ENCODE data around the gene SPHK2. TPM values are rescaled to one million over a fixed set of nuclear protein-coding genes. Genes with fewer than 3 reads are reported as not detected.

Gene SPHK2
- total RNA-seq, 1 experiment from 2014 or later, result 16.3 TPM

GRCh38 chr19:48628486-48629296, 9.4 kb downstream of the SPHK2 start:
- POLR2A ChIA-PET, result interaction anchor here (1.0 to 1.9 kb wide), 3 partner anchors 9 to 14 kb away, joined by 3 to 8 read pairs (median 4); partner anchors contain the start of genes FAM83E, RPL18 and SPHK2
- Mint-ChIP-seq H3K27me3 (ENCODE audit: insufficient read depth, unreplicated experiment) (no peaks in the 10 kb centered on the region), H3K27ac (ENCODE audit: low read depth, unreplicated experiment) (no peak overlapping the region), H3K36me3 (ENCODE audit: insufficient read depth, unreplicated experiment) (peaks cover 17% of the 10 kb centered on the region), H3K4me3 (ENCODE audit: unreplicated experiment) (no peak overlapping the region), H3K4me1 (ENCODE audit: insufficient read depth, unreplicated experiment) (peaks cover 24% of the 10 kb centered on the region), H3K9me3 (ENCODE audit: unreplicated experiment) (no peaks in the 10 kb centered on the region)
- no peak for DNase-seq (ENCODE audit: unreplicated experiment)
- no TSS peak for BruUV-seq (replicated peaks)
- TF ChIP-seq CTCF (IDR thresholded peaks at IDR 0.05; ENCODE audit: unreplicated experiment), result no peak
- intact Hi-C loops (cut with micrococcal nuclease), result no loop called here
- CTCF ChIA-PET, result no interaction called here

- ChIA-PET CTCF (no interaction called here), POLR2A (interaction anchor here (1.4 kb wide), 1 partner anchor 10 kb away, joined by 4 read pairs; the partner anchor contains the start of genes RPL18 and SPHK2)
- Mint-ChIP-seq H3K4me3 (ENCODE audit: unreplicated experiment) (no peak overlapping the region), H3K27me3 (ENCODE audit: insufficient read depth, unreplicated experiment) (no peaks in the 10 kb centered on the region), H3K27ac (ENCODE audit: low read depth, unreplicated experiment) (no peak overlapping the region), H3K9me3 (ENCODE audit: unreplicated experiment) (no peaks in the 10 kb centered on the region), H3K36me3 (ENCODE audit: insufficient read depth, unreplicated experiment) (peaks cover 13% of the 10 kb centered on the region), H3K4me1 (ENCODE audit: insufficient read depth, unreplicated experiment) (peaks cover 19% of the 10 kb centered on the region)
- DNase-seq (ENCODE audit: unreplicated experiment), result no peak
- intact Hi-C loops (cut with micrococcal nuclease), result no loop called here
- no peak for TF ChIP-seq CTCF (IDR thresholded peaks at IDR 0.05; ENCODE audit: unreplicated experiment)
- BruUV-seq (replicated peaks), result no TSS peak
Observed at GRCh38 chr19:48629297-48629598, 9.9 kb downstream of the SPHK2 start.

GRCh38 chr19:48629599-48630295, 10.4 kb downstream of the SPHK2 start:
- H3K27me3 Mint-ChIP-seq (ENCODE audit: insufficient read depth, unreplicated experiment), result no peaks in the 10 kb centered on the region
- no peak for TF ChIP-seq CTCF (IDR thresholded peaks at IDR 0.05; ENCODE audit: unreplicated experiment)
- no peak overlapping the region for H3K4me3 Mint-ChIP-seq (ENCODE audit: unreplicated experiment)
- BruUV-seq (replicated peaks), result no TSS peak
- intact Hi-C loops (cut with micrococcal nuclease), result no loop called here
- POLR2A ChIA-PET, result interaction anchor here (0.9 to 1.4 kb wide), 2 partner anchors 9 to 10 kb away, joined by 4 to 6 read pairs; partner anchors contain the start of genes RPL18 and SPHK2
- CTCF ChIA-PET, result no interaction called here
- no peaks in the 10 kb centered on the region for H3K9me3 Mint-ChIP-seq (ENCODE audit: unreplicated experiment)
- peaks cover 17% of the 10 kb centered on the region for H3K4me1 Mint-ChIP-seq (ENCODE audit: insufficient read depth, unreplicated experiment)
- no peak overlapping the region for H3K27ac Mint-ChIP-seq (ENCODE audit: low read depth, unreplicated experiment)
- no peak for DNase-seq (ENCODE audit: unreplicated experiment)
- peaks cover 13% of the 10 kb centered on the region for H3K36me3 Mint-ChIP-seq (ENCODE audit: insufficient read depth, unreplicated experiment)

- H3K27ac Mint-ChIP-seq (ENCODE audit: low read depth, unreplicated experiment), result no peak overlapping the region
- BruUV-seq (replicated peaks), result no TSS peak
- CTCF ChIA-PET, result no interaction called here
Observed at GRCh38 chr19:48630296-48631063, 11.2 kb downstream of the SPHK2 start.

More at GRCh38 chr19:48630296-48631063, 11.2 kb downstream of the SPHK2 start:
- DNase-seq (ENCODE audit: unreplicated experiment), result no peak
- Mint-ChIP-seq H3K4me1 (ENCODE audit: insufficient read depth, unreplicated experiment) (peaks cover 11% of the 10 kb centered on the region), H3K9me3 (ENCODE audit: unreplicated experiment) (no peaks in the 10 kb centered on the region), H3K36me3 (ENCODE audit: insufficient read depth, unreplicated experiment) (peaks cover 13% of the 10 kb centered on the region), H3K27me3 (ENCODE audit: insufficient read depth, unreplicated experiment) (no peaks in the 10 kb centered on the region), H3K4me3 (ENCODE audit: unreplicated experiment) (no peak overlapping the region)
- POLR2A ChIA-PET, result interaction anchor here (0.9 to 5.4 kb wide), 3 partner anchors 10 to 14 kb away, joined by 4 to 108 read pairs (median 6); partner anchors contain the start of genes FAM83E, RPL18 and SPHK2
- intact Hi-C loops (cut with micrococcal nuclease), result no loop called here
- TF ChIP-seq CTCF (IDR thresholded peaks at IDR 0.05; ENCODE audit: unreplicated experiment), result no peak

Data from MCF 10A (cell line).